DMS 273 (cell line): ENCODE data around the gene OSER1.

ENCODE experiments used
- DNase-seq: peaks from one replicate; lab custom pipeline; 2025; ENCODE audit not compliant: unreplicated experiment; lab: John Stamatoyannopoulos, UW

Gene OSER1

GRCh38 chr20:44228465-44229258, 18.1 kb upstream of the OSER1 start:
- DNase-seq = peak; percentile 20

- DNase-seq = no peak
Observed at GRCh38 chr20:44224637-44225036, 14.1 kb upstream of the OSER1 start.

- no peak for DNase-seq
Observed at GRCh38 chr20:44223721-44224120, 13.2 kb upstream of the OSER1 start.

- peak; percentile 45 for DNase-seq
Observed at GRCh38 chr20:44222633-44223368, 12.2 kb upstream of the OSER1 start.

- DNase-seq = no peak
Observed at GRCh38 chr20:44222027-44222426, 11.5 kb upstream of the OSER1 start.

GRCh38 chr20:44221368-44221954, 10.9 kb upstream of the OSER1 start:
- no peak for DNase-seq

GRCh38 chr20:44219791-44220190, 9.2 kb upstream of the OSER1 start:
- DNase-seq = no peak

GRCh38 chr20:44219170-44219730, 8.7 kb upstream of the OSER1 start:
- DNase-seq = no peak

- no peak for DNase-seq
Observed at GRCh38 chr20:44218446-44218845, 7.9 kb upstream of the OSER1 start.

- peak; percentile 90 for DNase-seq
Observed at GRCh38 chr20:44217342-44218092, 6.9 kb upstream of the OSER1 start.

GRCh38 chr20:44215125-44215524, 4.6 kb upstream of the OSER1 start:
- DNase-seq = peak; percentile 85

GRCh38 chr20:44212792-44213191, 2.2 kb upstream of the OSER1 start:
- no peak for DNase-seq

GRCh38 chr20:44211177-44212039, 837 bp upstream of the OSER1 start:
- peak; percentile 55 for DNase-seq

- DNase-seq = peak; percentile 54
Observed at GRCh38 chr20:44209686-44210405, 725 bp downstream of the OSER1 start.

- DNase-seq = peak; percentile 35
Observed at GRCh38 chr20:44208770-44209169, 1.8 kb downstream of the OSER1 start.

GRCh38 chr20:44208165-44208564, 2.4 kb downstream of the OSER1 start:
- no peak for DNase-seq

- DNase-seq = no peak
Observed at GRCh38 chr20:44207126-44207723, 3.3 kb downstream of the OSER1 start.

GRCh38 chr20:44206132-44206531, 4.4 kb downstream of the OSER1 start:
- no peak for DNase-seq

GRCh38 chr20:44204832-44205215, 5.7 kb downstream of the OSER1 start:
- DNase-seq = no peak
